BLaER1 treated with 17β-estradiol and CSF1 and Interleukin-3, amounts not matched to agents 10 nM and 100 nM (cell line): Measurements from ENCODE around the gene SLC12A6.
"Not testable (repeated sequence)": the region's sequence is repeated elsewhere in the genome, so short reads cannot be mapped to it uniquely, and the experiment has no call there.

Source experiments
- H3K27ac ChIP-seq, 11 experiments: shearing (Covaris generic); formaldehyde crosslinking; 2 replicates each; pipeline ENCODE4 v1.8.1; 2022
- H3K27me3 ChIP-seq, 11 experiments: shearing (Covaris generic); formaldehyde crosslinking; 2 replicates each; pipeline ENCODE4 v1.8.1; 2022
- H3K36me3 ChIP-seq, 11 experiments: shearing (Covaris generic); formaldehyde crosslinking; 2 replicates each; pipeline ENCODE4 v1.8.1; 2022
- H3K4me1 ChIP-seq, 10 experiments: shearing (Covaris generic); formaldehyde crosslinking; 2 replicates each; pipeline ENCODE4 v1.8.1; 2022
- H3K4me2 ChIP-seq, 11 experiments: shearing (Covaris generic); formaldehyde crosslinking; 2 replicates each; pipeline ENCODE4 v1.8.1; 2022
- H3K4me3 ChIP-seq, 10 experiments: shearing (Covaris generic); formaldehyde crosslinking; 2 replicates each; pipeline ENCODE4 v1.8.1; 2022
- H3K9ac ChIP-seq, 11 experiments: shearing (Covaris generic); formaldehyde crosslinking; 2 replicates each; pipeline ENCODE4 v1.8.1; 2022
- H3K9me3 ChIP-seq, 11 experiments: shearing (Covaris generic); formaldehyde crosslinking; replicated peaks in 1 of 11; 2 replicates each; pipeline ENCODE4 v1.8.1; 2022
- H4K20me1 ChIP-seq, 11 experiments: shearing (Covaris generic); formaldehyde crosslinking; 2 replicates each; pipeline ENCODE4 v1.8.1; 2022
- Cebpa-rat ChIP-seq, 11 experiments: shearing (Covaris generic); IDR thresholded peaks; 2 replicates each; pipeline ENCODE4 v1.8.1; 2022

Gene SLC12A6

DNA sequence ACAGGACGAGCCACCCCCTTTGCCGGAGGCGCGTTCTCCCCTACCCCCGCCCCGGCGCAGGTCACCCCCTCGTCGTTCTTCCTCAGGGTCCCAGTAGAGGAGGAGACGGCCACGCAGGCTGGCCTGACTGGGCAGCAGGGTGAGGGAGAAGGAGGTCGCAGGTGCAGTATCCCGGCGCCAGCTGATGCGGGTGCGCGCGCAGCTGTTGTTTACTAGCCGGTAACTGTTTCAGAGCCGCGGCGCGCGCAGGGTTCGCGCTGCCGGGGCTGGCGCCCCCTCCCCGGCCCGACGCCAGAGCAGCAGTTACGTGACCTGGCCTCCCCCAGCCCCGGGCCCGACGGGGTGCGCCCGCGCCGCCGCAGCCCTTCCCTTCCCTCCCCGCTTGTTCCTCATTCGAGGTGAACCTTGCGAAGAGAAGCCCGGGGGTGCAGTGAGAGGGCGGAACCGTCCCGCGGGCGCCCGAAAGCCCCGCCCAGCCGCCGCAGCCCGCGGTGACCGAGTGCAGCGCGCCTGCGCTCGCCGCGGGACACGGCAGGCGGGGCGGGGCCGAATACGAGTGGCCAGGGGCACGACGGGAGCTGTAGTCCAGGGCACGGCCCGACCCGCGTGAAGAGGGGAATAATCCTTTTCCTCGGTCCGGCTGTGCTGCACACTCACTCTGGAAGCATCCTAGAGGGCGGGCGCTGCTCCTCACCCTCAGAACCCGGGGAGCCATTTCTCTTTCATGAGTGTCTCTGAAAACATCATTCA, at the start of gene SLC12A6:
Gene SLC12A6 (minus strand): TSS at position 225 of the 750 bp plus-strand sequence. CDS start 1,101 bp downstream, outside the sequence.
- Histone ChIP-seq H3K4me2 (peak within 1 kb of the TSS; percentile 92 to 99 (median 96)), H3K27ac (peak within 1 kb of the TSS; percentile 88 to 98 (median 94)), H3K9me3 (peaks cover 0 to 10% (median 0%) of the 10 kb centered on the region in 11 experiments; a peak in 6 of 22 replicates), H3K36me3 (peaks cover 21 to 38% (median 33%) of the 10 kb centered on the region in 11 experiments), H3K4me1 (peaks cover 49 to 83% (median 64%) of the 10 kb centered on the region in 10 experiments), H3K27me3 (no peaks in the 10 kb centered on the region), H3K4me3 (peak within 1 kb of the TSS; percentile 80 to 97 (median 86)), H3K9ac (peak within 1 kb of the TSS; percentile 90 to 96 (median 94)), H4K20me1 (peaks cover 0 to 15% (median 0%) of the 10 kb centered on the region in 11 experiments; a peak in 5 of 22 replicates)
- TF ChIP-seq Cebpa-rat (IDR thresholded peaks at IDR 0.05), result no peak

DNA sequence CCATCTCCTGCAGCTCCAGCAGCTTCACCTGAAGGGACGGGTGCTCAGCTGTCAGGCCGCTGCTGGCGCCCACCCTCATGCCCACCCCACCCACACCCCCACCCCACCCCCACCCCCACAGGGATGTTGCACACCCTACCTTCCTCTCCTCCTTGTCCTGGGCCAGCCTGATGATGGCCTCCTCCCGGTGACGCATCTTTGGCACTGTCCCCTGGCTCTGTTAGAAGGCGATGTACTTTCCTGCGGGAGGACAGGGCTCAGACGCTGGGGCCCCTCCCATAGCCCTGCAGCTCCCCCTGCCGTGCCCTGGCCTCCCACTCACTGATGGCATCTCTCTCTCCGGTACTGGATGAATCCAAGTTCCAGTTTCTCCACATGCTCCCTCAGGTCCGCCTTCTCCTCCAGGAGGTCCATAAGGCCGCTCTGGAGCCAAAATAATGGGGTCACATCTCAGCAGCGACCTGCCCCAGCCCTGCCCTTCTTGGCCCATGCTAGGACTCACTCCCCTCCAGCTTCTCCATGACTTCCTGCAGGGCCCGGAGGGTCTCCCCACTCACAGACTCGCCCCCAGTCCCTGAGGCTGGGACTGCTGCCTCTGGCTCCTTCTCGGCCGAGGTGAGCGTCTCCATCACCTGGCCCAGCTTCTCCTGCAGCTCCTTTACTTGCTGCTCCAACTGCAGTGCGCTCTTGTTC, 44.4 kb upstream of the SLC12A6 start:
- H3K36me3 ChIP-seq, H3K27me3 ChIP-seq: not testable (repeated sequence)

DNA sequence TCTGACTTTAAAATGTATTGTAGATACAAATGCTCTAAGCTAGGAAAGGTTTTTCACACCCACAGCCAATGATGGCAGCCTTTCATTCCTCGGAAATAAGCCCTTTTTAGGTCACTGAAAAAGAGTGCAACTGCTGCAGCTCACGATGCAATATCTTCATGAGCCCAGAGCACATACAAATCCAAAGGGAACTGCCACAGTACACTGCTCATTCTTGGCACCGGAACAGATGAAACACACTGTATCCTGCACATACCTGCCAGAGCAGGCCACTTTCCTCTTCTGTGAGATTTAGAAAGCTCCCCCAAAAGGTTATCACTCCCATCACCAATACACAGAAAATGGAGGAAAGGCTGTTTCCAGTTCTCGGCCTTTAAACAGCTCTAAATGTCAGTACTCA, 42.9 kb upstream of the SLC12A6 start:
- not testable (repeated sequence) for H3K27me3 ChIP-seq, H3K9ac ChIP-seq, H3K4me2 ChIP-seq, H3K27ac ChIP-seq, H3K4me1 ChIP-seq, H3K36me3 ChIP-seq, H3K4me3 ChIP-seq, H3K9me3 ChIP-seq, H4K20me1 ChIP-seq

More for the DNA sequence above, 44.4 kb upstream of the SLC12A6 start:
- not testable (repeated sequence) for H3K9ac ChIP-seq, H3K4me2 ChIP-seq, H3K4me1 ChIP-seq, H3K4me3 ChIP-seq, H4K20me1 ChIP-seq, H3K27ac ChIP-seq, H3K9me3 ChIP-seq

DNA sequence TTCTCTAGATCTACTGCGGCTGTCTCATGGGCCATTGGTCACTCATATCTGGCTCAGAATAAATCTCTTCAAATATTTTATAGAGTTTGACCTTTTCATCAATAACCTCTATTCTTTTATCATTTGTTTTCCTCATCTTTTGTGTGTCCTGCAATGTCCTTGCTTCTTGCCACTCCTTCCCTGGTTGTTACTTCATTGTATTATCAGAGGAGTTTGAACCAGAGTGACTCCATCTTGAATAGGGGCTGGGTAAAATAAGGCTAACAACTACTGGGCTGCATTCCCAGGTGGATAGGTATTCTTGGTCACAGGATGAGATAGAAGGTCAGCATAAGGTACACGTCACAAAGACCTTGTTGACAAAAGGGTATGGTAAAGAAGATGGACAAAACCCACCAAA, 39.3 kb upstream of the SLC12A6 start:
- Histone ChIP-seq H3K9me3 (no peaks in the 10 kb centered on the region), H3K4me1 (no peaks in the 10 kb centered on the region), H3K9ac (no peak overlapping the region), H3K4me3 (no peak overlapping the region), H3K4me2 (no peak overlapping the region), H3K36me3 (peaks cover 0 to 10% (median 0%) of the 10 kb centered on the region in 11 experiments; a peak in 2 of 22 replicates), H3K27ac (no peak overlapping the region), H4K20me1 (no peaks in the 10 kb centered on the region), H3K27me3 (no peaks in the 10 kb centered on the region)
- no peak for TF ChIP-seq Cebpa-rat (IDR thresholded peaks at IDR 0.05)

DNA sequence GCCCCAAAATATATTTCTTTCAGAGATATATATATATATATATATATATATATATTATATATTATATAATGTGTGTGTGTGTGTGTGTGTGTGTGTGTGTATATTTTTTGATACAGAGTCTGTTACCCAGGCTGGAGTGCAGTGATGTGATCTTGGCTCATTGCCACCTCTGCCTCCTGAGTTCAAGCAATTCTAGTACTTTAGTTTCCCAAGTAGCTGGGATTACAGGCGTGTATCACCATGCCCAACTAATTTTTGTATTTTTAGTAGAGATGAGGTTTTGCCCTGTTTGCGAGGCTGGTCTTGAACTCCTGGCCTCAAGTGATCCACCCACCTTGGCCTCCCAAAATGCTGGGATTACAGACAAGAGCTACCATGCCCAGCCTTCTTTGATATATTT, 38.0 kb upstream of the SLC12A6 start:
- H3K27me3 ChIP-seq, H3K27ac ChIP-seq, H3K4me3 ChIP-seq, H3K9me3 ChIP-seq, H3K9ac ChIP-seq, H3K36me3 ChIP-seq, H3K4me2 ChIP-seq, H4K20me1 ChIP-seq, H3K4me1 ChIP-seq: not testable (repeated sequence)

DNA sequence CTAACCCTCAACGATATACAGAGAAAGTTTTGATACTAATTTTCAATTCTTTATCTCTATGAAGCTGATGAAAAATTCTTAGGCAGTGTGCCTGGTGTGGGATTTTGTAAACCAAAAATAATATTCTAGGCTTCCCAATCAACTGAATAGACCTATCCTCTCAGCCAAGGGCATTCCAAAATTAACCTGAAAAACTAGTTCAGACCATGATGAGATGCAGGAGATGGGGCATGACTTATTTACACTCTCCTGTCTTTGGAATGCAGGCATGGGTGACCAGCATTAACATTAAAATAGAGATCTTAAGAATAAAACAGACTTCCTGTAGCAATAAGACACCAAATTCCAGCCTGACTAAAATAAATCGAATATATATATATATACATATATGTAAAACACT, 37.2 kb upstream of the SLC12A6 start:
- Histone ChIP-seq H3K27ac (no peak overlapping the region), H4K20me1 (no peaks in the 10 kb centered on the region), H3K36me3 (peaks cover 0 to 10% (median 0%) of the 10 kb centered on the region in 11 experiments; a peak in 2 of 22 replicates), H3K4me1 (peaks cover 0 to 9% (median 8%) of the 10 kb centered on the region in 10 experiments; a peak in 12 of 20 replicates), H3K4me2 (no peak overlapping the region), H3K9me3 (no peaks in the 10 kb centered on the region; a peak in 1 of 22 replicates), H3K9ac (no peak overlapping the region), H3K27me3 (no peaks in the 10 kb centered on the region), H3K4me3 (no peak overlapping the region)
- no peak for TF ChIP-seq Cebpa-rat (IDR thresholded peaks at IDR 0.05)

DNA sequence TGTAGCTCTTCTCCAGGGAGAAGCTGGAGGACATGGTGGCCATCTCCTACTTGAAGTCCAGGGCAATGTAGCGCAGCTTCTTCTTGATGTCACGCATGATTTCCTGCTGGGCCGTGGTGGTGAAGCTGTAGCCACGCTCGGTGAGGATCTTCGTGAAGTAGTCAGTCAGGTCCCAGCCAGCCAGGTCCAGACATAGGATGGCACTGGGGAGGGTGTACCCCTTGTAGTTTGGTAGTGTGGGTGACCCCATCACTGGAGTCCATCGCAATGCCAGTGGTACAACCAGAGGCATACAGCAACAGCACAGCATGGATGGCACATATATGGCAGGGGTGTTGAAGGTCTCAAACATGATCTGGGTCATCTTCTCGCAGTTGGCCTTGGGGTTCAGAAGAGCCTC, 36.4 kb upstream of the SLC12A6 start:
- Histone ChIP-seq H4K20me1 (no peaks in the 10 kb centered on the region), H3K36me3 (peaks cover 0 to 10% (median 0%) of the 10 kb centered on the region in 11 experiments; a peak in 2 of 22 replicates), H3K27me3 (no peaks in the 10 kb centered on the region), H3K4me1 (peaks cover 0 to 18% (median 13%) of the 10 kb centered on the region in 10 experiments; a peak in 16 of 20 replicates), H3K9me3 (no peaks in the 10 kb centered on the region; a peak in 1 of 22 replicates), H3K4me3 (no peak overlapping the region), H3K27ac (no peak overlapping the region), H3K4me2 (no peak overlapping the region), H3K9ac (no peak overlapping the region)
- TF ChIP-seq Cebpa-rat (IDR thresholded peaks at IDR 0.05), result no peak

DNA sequence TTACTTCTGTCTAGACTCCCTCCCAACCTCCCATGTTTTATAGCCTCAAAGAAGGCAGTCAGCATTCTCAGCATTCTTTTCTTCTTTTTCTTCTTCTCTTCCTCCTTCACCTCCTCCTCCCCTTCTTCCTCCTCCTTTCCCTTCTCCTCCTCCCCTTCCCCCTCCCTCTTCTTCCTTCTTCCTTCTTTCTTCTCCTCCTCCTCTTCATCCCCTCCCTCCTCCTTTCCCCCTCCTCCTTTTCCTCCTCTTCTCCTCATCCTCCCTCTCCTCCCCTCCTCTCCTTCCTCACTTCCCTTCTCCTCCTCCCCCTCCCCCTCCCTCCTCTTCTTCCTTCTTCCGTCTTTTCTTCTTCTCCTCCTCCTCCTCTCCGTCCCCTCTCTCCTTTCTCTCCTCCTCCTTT, 33.1 kb upstream of the SLC12A6 start:
- TF ChIP-seq Cebpa-rat (IDR thresholded peaks at IDR 0.05), result no peak
- Histone ChIP-seq H3K4me1 (peaks cover 16 to 34% (median 30%) of the 10 kb centered on the region in 10 experiments), H4K20me1 (peaks cover 0 to 7% (median 6%) of the 10 kb centered on the region in 11 experiments; a peak in 15 of 22 replicates), H3K4me3 (no peak overlapping the region), H3K27me3 (no peaks in the 10 kb centered on the region), H3K4me2 (peak overlapping the region in 6 of 11 experiments; percentile 4 to 45 (median 20); a peak in 8 of 22 replicates), H3K36me3 (peaks cover 0 to 10% (median 0%) of the 10 kb centered on the region in 11 experiments; a peak in 2 of 22 replicates), H3K27ac (no peak overlapping the region), H3K9me3 (no peaks in the 10 kb centered on the region; a peak in 1 of 22 replicates), H3K9ac (no peak overlapping the region)

DNA sequence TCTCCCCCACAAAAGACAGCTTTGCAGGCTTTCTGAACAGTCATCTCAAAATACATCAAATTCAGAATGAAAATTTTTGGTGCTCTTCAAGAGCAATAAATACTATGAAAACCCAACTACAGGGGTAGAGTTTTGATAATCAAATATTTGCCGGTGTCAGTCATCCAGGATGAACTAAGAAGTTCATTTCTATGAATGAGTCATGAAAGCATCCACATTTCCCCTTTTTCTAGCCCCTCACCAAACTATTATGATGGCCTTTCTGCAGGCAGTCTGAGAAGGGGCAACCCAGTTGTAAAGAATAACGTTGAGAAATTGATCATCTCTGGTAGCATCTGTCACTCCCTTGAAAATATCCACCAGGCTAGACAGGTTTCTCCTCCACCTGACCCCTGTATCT, 32.5 kb upstream of the SLC12A6 start:
- no peak for TF ChIP-seq Cebpa-rat (IDR thresholded peaks at IDR 0.05)
- Histone ChIP-seq H3K4me3 (no peak overlapping the region), H3K4me1 (peaks cover 21 to 39% (median 35%) of the 10 kb centered on the region in 10 experiments), H3K27me3 (no peaks in the 10 kb centered on the region), H3K4me2 (peak overlapping the region in 6 of 11 experiments; percentile 4 to 45 (median 20); a peak in 10 of 22 replicates), H3K36me3 (peaks cover 0 to 10% (median 0%) of the 10 kb centered on the region in 11 experiments; a peak in 2 of 22 replicates), H3K9me3 (no peaks in the 10 kb centered on the region; a peak in 1 of 22 replicates), H3K27ac (no peak overlapping the region), H3K9ac (no peak overlapping the region), H4K20me1 (peaks cover 0 to 12% (median 11%) of the 10 kb centered on the region in 11 experiments; a peak in 15 of 22 replicates)
